Bronchial epithelial cell (primary cell): ENCODE measurements around the gene BACH1. TPM values are rescaled to one million over a fixed set of nuclear protein-coding genes. Genes with fewer than 3 reads are reported as not detected.

ENCODE experiments used
- DNase-seq: peaks from one replicate; pipeline ENCODE4 v3.0.0-alpha.2; 2010; ENCODE audit warnings: low read depth
- FAIRE-seq: peaks from 2 replicates; lab custom pipeline; 2011; peaks lifted over from hg19 to GRCh38; lab: Jason Lieb, UNC
- H3K27me3 ChIP-seq: 2 replicates; pipeline ENCODE4 v1.5.1; 2011; ENCODE audit warnings: low read length; ENCODE audit not compliant: control insufficient read depth, insufficient read depth
- H3K36me3 ChIP-seq: 2 replicates; pipeline ENCODE4 v1.5.1; 2011; ENCODE audit warnings: low read length; ENCODE audit not compliant: control insufficient read depth, insufficient read depth
- H3K4me3 ChIP-seq: 2 replicates; pipeline ENCODE4 v1.5.1; 2011; ENCODE audit warnings: mild to moderate bottlenecking, low read depth, low read length, control low read depth
- total RNA-seq: library from RNA; depleted of rRNA; stranded (reverse); fragments of >200 nt; gene quantifications from 2 replicates; pipeline ENCODE4 v1.2.1, GENCODE V29; 2014
- TF ChIP-seq, protein P1 (sequence below): IDR thresholded peaks from 2 replicates; pipeline ENCODE4 v1.5.1; 2011; ENCODE audit warnings: mild to moderate bottlenecking, moderate library complexity, low read length, control low read depth, inconsistent platforms; ENCODE audit not compliant: insufficient read depth, severe bottlenecking

The BACH1 gene
- total RNA-seq, 1 donor from 2014 or later: 97.7 TPM

DNA sequence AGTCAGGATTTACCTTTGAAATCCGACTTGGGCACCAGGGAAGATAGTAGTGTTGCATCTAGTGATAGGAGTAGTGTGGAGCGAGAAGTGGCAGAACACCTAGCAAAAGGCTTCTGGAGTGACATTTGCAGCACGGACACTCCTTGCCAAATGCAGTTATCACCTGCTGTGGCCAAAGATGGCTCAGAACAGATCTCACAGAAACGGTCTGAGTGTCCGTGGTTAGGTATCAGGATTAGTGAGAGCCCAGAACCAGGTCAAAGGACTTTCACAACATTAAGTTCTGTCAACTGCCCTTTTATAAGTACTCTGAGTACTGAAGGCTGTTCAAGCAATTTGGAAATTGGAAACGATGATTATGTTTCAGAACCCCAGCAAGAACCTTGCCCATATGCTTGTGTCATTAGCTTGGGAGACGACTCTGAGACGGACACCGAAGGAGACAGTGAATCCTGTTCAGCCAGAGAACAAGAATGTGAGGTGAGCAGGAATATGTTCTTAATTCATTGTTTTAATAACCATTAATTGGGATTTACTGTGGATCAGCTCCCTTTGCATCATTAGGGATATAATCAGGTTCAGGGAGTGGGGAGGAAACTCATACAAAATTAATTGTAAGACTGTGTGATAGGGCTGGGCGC lies 28.3 kb downstream of the BACH1 start:
- FAIRE-seq (no peak), DNase-seq (no peak)
- no peak overlapping the region for H3K4me3 ChIP-seq
- TF ChIP-seq, protein P1, sequence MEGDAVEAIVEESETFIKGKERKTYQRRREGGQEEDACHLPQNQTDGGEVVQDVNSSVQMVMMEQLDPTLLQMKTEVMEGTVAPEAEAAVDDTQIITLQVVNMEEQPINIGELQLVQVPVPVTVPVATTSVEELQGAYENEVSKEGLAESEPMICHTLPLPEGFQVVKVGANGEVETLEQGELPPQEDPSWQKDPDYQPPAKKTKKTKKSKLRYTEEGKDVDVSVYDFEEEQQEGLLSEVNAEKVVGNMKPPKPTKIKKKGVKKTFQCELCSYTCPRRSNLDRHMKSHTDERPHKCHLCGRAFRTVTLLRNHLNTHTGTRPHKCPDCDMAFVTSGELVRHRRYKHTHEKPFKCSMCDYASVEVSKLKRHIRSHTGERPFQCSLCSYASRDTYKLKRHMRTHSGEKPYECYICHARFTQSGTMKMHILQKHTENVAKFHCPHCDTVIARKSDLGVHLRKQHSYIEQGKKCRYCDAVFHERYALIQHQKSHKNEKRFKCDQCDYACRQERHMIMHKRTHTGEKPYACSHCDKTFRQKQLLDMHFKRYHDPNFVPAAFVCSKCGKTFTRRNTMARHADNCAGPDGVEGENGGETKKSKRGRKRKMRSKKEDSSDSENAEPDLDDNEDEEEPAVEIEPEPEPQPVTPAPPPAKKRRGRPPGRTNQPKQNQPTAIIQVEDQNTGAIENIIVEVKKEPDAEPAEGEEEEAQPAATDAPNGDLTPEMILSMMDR: no peak
- peaks cover 14% of the 10 kb centered on the region for H3K36me3 ChIP-seq
- H3K27me3 ChIP-seq: no peaks in the 10 kb centered on the region

DNA sequence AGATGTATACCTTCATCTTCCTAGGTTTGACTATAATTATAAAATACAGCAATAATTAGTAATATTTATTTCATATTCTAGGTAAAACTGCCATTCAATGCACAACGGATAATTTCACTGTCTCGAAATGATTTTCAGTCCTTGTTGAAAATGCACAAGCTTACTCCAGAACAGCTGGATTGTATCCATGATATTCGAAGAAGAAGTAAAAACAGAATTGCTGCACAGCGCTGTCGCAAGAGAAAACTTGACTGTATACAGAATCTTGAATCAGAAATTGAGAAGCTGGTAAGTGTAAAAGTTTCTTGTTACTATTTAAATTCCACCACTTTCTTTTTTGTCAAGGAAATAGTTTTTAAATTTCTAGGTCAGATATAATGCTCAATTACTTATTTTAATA lies 30.7 kb downstream of the BACH1 start:
- Histone ChIP-seq H3K27me3 (no peaks in the 10 kb centered on the region), H3K4me3 (no peak overlapping the region), H3K36me3 (peaks cover 12% of the 10 kb centered on the region)
- no peak for FAIRE-seq
- DNase-seq: no peak
- TF ChIP-seq, protein P1: no peak

DNA sequence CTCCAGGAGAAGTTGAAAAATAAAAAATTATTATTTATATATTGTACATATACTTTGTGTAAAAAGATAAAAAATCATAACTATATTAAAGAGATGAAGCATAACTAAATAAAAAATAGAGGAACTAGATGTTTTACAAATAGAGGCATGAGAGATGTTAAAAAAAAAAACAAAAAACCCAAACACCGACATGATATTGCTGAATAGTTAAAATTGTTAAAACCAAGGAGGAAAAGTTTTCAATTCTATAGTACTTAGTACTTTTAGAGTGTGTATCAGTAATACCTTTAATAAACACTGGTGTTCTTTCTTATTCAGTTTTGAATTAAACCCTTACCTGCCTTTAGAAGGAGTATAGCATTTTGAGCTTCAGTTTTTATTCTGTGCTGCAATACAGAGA lies 32.1 kb downstream of the BACH1 start:
- TF ChIP-seq, protein P1: no peak
- FAIRE-seq: no peak
- Histone ChIP-seq H3K27me3 (no peaks in the 10 kb centered on the region), H3K36me3 (peaks cover 12% of the 10 kb centered on the region), H3K4me3 (no peak overlapping the region)
- DNase-seq: no peak

DNA sequence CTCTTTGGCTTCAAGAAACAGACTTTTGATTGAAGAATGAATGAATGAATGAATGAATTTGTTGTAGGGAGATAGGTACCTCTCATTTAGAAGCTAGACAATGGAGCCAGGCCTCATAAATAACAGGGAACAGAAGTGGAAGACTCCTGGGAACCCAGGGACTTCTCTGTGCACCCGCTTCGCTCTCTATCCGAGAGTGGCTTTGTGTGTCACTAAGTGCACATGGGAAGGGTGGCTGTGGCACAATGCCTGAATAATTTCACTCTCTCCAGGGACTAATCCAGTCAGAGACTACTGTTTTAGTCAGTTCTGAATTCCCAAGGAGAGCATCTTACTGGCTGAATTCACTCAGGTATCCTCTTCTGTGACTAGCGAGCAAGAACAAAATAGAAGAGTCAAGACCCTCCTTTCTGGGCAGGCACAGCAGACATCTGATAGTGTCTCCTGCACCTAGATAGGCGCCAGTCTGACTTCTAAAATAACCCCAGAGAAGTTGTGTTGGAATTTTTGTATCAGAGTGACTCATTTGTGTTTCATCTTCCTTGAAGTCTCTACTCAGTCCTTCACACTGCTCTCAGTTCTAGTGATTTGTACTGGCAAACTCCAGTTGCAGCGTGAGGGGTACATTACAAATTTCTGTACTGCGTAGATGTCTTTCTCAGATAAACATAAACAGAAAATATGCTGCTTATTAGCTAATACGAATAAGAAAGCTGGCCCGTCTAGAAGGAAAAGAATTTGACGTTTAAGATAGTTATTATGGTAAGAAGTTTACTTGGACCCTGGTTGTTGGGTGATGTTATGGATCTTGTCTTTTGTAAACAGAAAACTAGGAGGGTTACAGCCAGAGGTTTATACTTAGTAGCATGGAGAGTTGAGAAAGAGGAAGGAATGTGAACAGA lies 34.0 kb downstream of the BACH1 start:
- TF ChIP-seq, protein P1: no peak
- FAIRE-seq (no peak), DNase-seq (peak; percentile 58)
- no peak overlapping the region for H3K4me3 ChIP-seq
- H3K27me3 ChIP-seq: no peaks in the 10 kb centered on the region
- peaks cover 4% of the 10 kb centered on the region for H3K36me3 ChIP-seq

DNA sequence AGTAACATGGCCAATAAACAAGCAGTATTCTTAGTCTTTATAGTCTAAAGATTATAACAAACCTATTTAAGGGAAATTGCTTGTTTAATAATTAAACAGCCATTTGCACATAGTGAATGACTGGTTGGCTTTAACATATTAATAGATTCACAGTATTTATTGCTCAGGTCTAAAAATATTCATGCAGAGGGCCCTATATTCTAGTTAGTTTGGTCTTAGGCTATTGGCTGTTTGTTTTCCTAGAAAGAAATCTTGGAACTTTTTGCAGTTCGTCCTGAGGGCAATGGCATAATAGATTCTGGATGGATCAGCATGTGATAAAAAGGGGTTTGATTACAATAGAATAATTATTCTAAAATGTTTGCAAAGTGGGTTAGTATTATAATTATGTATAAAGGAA lies 34.7 kb downstream of the BACH1 start:
- TF ChIP-seq, protein P1: no peak
- DNase-seq: no peak
- no peak for FAIRE-seq
- Histone ChIP-seq H3K4me3 (no peak overlapping the region), H3K27me3 (no peaks in the 10 kb centered on the region), H3K36me3 (peaks cover 5% of the 10 kb centered on the region)
